ENCODE results near the gene HOXB8.

The HOXB8 gene

GRCh38 chr17:48574505-48575065 is 40.5 kb downstream of the HOXB8 start:
- H3K27ac ChIP-seq: no peak overlapping the region
- TF ChIP-seq ZFX (IDR thresholded peaks at IDR 0.05; ENCODE audit: borderline replicate concordance): no peak
- TF ChIP-seq, protein P1, sequence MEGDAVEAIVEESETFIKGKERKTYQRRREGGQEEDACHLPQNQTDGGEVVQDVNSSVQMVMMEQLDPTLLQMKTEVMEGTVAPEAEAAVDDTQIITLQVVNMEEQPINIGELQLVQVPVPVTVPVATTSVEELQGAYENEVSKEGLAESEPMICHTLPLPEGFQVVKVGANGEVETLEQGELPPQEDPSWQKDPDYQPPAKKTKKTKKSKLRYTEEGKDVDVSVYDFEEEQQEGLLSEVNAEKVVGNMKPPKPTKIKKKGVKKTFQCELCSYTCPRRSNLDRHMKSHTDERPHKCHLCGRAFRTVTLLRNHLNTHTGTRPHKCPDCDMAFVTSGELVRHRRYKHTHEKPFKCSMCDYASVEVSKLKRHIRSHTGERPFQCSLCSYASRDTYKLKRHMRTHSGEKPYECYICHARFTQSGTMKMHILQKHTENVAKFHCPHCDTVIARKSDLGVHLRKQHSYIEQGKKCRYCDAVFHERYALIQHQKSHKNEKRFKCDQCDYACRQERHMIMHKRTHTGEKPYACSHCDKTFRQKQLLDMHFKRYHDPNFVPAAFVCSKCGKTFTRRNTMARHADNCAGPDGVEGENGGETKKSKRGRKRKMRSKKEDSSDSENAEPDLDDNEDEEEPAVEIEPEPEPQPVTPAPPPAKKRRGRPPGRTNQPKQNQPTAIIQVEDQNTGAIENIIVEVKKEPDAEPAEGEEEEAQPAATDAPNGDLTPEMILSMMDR (IDR thresholded peaks at IDR 0.05): no peak

DNA sequence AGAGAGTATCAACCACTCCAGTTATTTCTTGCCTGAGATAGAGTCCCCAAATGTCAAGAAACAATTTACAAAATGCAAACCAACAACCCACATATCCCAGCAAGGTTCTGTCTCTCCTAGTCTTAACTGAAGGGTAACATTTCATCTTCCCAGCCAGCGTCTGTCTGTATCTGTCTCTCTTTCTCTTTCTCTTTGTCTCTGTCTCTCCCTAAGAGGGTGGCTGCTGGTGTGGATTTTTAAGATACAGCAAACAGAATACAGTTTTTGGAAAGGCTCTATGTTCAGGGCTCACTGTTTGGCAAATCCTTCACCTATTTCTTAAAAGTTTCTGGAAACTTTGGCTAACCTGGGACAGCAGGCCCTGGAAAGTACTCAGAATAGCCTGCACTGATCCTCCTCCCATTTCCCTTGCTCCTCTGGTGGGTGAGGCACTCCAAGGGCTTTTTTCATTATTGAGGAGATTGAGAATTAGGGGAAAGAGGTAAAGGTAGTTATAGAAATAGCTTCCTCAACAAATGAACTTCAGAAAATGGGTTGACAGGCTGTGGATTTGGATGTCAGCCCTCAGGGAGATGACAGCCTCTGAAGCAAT is 43.2 kb downstream of the HOXB8 start:
- TF ChIP-seq ZFX (IDR thresholded peaks at IDR 0.05; ENCODE audit: borderline replicate concordance): no peak
- TF ChIP-seq, protein P1 (IDR thresholded peaks at IDR 0.05): no peak
- no peak overlapping the region for H3K27ac ChIP-seq

GRCh38 chr17:48571024-48571818 is 43.9 kb downstream of the HOXB8 start:
- H3K27ac ChIP-seq: no peak overlapping the region
- TF ChIP-seq ZFX (IDR thresholded peaks at IDR 0.05; ENCODE audit: borderline replicate concordance): no peak
- TF ChIP-seq, protein P1 (IDR thresholded peaks at IDR 0.05): no peak

DNA sequence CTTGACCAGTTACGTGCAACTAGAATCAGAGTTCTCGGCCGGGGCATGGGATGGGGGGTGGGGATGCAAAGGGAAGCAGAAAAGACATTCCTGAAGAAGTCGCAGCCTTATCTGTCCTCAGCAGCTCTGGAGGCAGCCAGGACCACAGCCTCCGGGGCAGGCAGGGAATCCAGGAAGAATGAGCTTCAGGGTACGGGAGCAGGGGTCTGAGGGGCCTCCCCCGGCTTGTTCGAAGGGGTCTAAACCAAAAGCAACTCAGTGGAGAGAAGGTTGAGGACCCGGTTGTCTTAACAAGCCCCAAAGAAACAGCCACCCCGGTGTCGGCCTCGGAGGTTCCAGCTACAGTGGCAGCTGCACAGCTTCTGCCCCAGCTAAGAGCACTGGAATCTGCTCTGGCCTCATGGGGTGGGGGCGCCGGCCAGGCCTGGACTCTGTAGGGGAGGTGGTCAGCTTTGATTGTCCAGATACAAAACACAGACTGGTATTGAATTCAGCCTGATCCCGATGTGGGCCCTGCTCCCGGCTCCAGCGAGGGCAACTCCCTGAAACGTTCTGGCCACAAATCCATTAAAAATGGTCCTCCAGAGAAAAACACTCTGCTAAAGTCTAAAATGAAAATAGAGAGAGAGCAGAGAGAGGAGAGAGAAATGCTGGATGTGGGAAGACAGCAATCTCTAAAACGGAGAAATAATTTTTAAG is 44.6 kb downstream of the HOXB8 start:
- H3K27ac ChIP-seq: no peak overlapping the region
- TF ChIP-seq ZFX (IDR thresholded peaks at IDR 0.05; ENCODE audit: borderline replicate concordance): no peak
- TF ChIP-seq, protein P1 (IDR thresholded peaks at IDR 0.05): no peak

DNA sequence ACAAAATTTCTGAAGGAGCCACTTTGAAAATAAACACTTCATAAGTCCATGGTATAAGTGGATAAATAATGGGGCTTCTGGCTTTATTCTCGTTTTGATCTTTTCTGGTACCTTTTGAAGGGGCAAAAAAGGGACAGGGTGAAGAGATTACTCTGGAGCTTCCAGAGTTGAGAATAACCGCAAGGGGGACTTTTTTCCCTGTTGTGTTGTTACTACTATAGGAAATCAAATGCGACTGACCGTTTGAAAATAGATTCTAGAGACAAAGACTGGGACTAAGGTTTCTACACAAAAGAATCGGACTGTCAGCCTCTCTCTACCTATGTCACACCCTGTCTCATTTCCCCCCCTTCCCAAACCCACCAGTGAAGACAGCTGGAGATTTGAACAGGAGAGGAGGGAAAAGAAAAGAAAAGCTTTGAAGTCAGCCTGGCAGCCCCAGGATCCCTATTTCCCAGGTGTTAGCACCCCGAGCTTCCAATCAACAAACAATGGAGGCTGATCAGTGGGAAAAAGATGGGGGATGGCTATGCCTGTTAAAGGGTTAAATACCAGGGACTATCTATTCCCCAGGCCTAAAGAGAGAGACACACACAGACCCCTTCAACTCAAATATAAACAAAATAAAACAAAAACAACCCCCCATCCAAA is 45.3 kb downstream of the HOXB8 start:
- no peak overlapping the region for H3K27ac ChIP-seq

DNA sequence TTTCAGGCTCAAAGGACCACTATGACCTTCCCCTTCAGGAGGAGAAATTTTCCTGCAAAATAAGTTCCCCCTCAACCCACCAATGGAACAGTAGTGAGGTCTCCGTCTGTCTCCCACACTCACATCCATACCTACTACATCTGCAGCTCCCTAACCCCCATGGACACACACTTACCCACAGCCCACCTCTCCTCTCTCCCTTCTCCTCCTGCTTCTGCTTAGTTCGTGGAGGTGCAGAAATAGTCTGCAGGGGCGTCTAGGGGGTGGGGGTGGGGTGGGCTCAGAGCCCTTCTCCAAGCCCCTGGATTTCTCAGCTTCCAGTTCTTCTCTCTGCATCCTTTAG is 45.9 kb downstream of the HOXB8 start:
- TF ChIP-seq ZFX (IDR thresholded peaks at IDR 0.05; ENCODE audit: borderline replicate concordance): no peak
- TF ChIP-seq, protein P1 (IDR thresholded peaks at IDR 0.05): no peak
- no peak overlapping the region for H3K27ac ChIP-seq

More for the DNA sequence above, 45.3 kb downstream of the HOXB8 start:
- no peak for TF ChIP-seq ZFX (IDR thresholded peaks at IDR 0.05; ENCODE audit: borderline replicate concordance)
- TF ChIP-seq, protein P1 (IDR thresholded peaks at IDR 0.05): no peak

All from 22Rv1 (cell line).